ENCODE data around the gene KCTD10.

The KCTD10 gene

GRCh38 chr12:109436188-109436560 is 40.9 kb downstream of the KCTD10 start:
- no peak overlapping the region for H2BK5ac ChIP-seq (ENCODE audit: low read length)
- no peak overlapping the region for H2BK15ac ChIP-seq (replicated peaks; ENCODE audit: low read depth)
- no peak overlapping the region for H4K8ac ChIP-seq (ENCODE audit: low read depth, low read length)
- H3K56ac ChIP-seq (ENCODE audit: low read length): no peak overlapping the region
- WGBS (ENCODE audit: extremely low coverage, insufficient coverage, low lambda C conversion rate): no CpG with 5 or more reads among the region's 7 CpGs
- no peaks in the 10 kb centered on the region for H3K36me3 ChIP-seq (ENCODE audit: control insufficient read depth, insufficient read depth, low read length)
- H3K9ac ChIP-seq (ENCODE audit: low read length): no peak overlapping the region
- H3K18ac ChIP-seq (ENCODE audit: low read length): no peak overlapping the region
- H3K27me3 ChIP-seq (ENCODE audit: insufficient read depth, low read length, poor library complexity): no peaks in the 10 kb centered on the region
- no peak overlapping the region for H3K4me3 ChIP-seq (ENCODE audit: low read length)
- no peak overlapping the region for H2BK120ac ChIP-seq (ENCODE audit: low read depth, low read length)
- H3K79me2 ChIP-seq (ENCODE audit: control insufficient read depth, insufficient read depth, low read length): no peaks in the 10 kb centered on the region
- no peak overlapping the region for H4K5ac ChIP-seq (ENCODE audit: low read length)
- no peaks in the 10 kb centered on the region for H3K79me1 ChIP-seq (ENCODE audit: low read length)
- no peak for DNase-seq
- no peak overlapping the region for H3K23ac ChIP-seq (ENCODE audit: low read length)
- H3K4me2 ChIP-seq (ENCODE audit: low read length): no peak overlapping the region
- no peak overlapping the region for H3K4ac ChIP-seq (ENCODE audit: low read depth, low read length)
- peak overlapping the region; percentile 29 for H3K27ac ChIP-seq (ENCODE audit: low read depth, low read length)
- H3K4me1 ChIP-seq (ENCODE audit: control insufficient read depth, low read depth, low read length): peaks cover 6% of the 10 kb centered on the region
- H2AK5ac ChIP-seq (ENCODE audit: low read length): no peak overlapping the region

GRCh38 chr12:109435428-109436187 is 41.5 kb downstream of the KCTD10 start:
- H3K9ac ChIP-seq (ENCODE audit: low read length): peak overlapping the region; percentile 16
- H2BK120ac ChIP-seq (ENCODE audit: low read depth, low read length): no peak overlapping the region
- H3K79me1 ChIP-seq (ENCODE audit: low read length): no peaks in the 10 kb centered on the region
- H3K27me3 ChIP-seq (ENCODE audit: insufficient read depth, low read length, poor library complexity): no peaks in the 10 kb centered on the region
- H3K23ac ChIP-seq (ENCODE audit: low read length): no peak overlapping the region
- no peaks in the 10 kb centered on the region for H3K79me2 ChIP-seq (ENCODE audit: control insufficient read depth, insufficient read depth, low read length)
- H4K5ac ChIP-seq (ENCODE audit: low read length): no peak overlapping the region
- H2BK15ac ChIP-seq (replicated peaks; ENCODE audit: low read depth): no peak overlapping the region
- no peak overlapping the region for H3K18ac ChIP-seq (ENCODE audit: low read length)
- peak; percentile 19 for DNase-seq
- H2BK5ac ChIP-seq (ENCODE audit: low read length): no peak overlapping the region
- H3K36me3 ChIP-seq (ENCODE audit: control insufficient read depth, insufficient read depth, low read length): no peaks in the 10 kb centered on the region
- peak overlapping the region; percentile 19 for H3K56ac ChIP-seq (ENCODE audit: low read length)
- no peak overlapping the region for H2AK5ac ChIP-seq (ENCODE audit: low read length)
- H3K4me2 ChIP-seq (ENCODE audit: low read length): no peak overlapping the region
- no peak overlapping the region for H3K4ac ChIP-seq (ENCODE audit: low read depth, low read length)
- H3K4me1 ChIP-seq (ENCODE audit: control insufficient read depth, low read depth, low read length): peaks cover 6% of the 10 kb centered on the region
- peak overlapping the region; percentile 29 for H3K27ac ChIP-seq (ENCODE audit: low read depth, low read length)
- no peak overlapping the region for H4K8ac ChIP-seq (ENCODE audit: low read depth, low read length)
- no CpG with 5 or more reads among the region's 17 CpGs for WGBS (ENCODE audit: extremely low coverage, insufficient coverage, low lambda C conversion rate)
- H3K4me3 ChIP-seq (ENCODE audit: low read length): no peak overlapping the region

- Histone ChIP-seq H3K23ac (ENCODE audit: low read length) (no peak overlapping the region), H3K4me3 (ENCODE audit: low read length) (no peak overlapping the region), H3K79me1 (ENCODE audit: low read length) (no peaks in the 10 kb centered on the region), H3K27ac (ENCODE audit: low read depth, low read length) (no peak overlapping the region), H3K4me2 (ENCODE audit: low read length) (no peak overlapping the region), H2BK120ac (ENCODE audit: low read depth, low read length) (no peak overlapping the region), H3K56ac (ENCODE audit: low read length) (no peak overlapping the region), H3K4me1 (ENCODE audit: control insufficient read depth, low read depth, low read length) (peaks cover 6% of the 10 kb centered on the region), H3K27me3 (ENCODE audit: insufficient read depth, low read length, poor library complexity) (no peaks in the 10 kb centered on the region), H3K4ac (ENCODE audit: low read depth, low read length) (no peak overlapping the region), H2BK5ac (ENCODE audit: low read length) (no peak overlapping the region), H2BK15ac (replicated peaks; ENCODE audit: low read depth) (no peak overlapping the region), H2AK5ac (ENCODE audit: low read length) (no peak overlapping the region), H3K18ac (ENCODE audit: low read length) (no peak overlapping the region), H3K79me2 (ENCODE audit: control insufficient read depth, insufficient read depth, low read length) (no peaks in the 10 kb centered on the region), H4K5ac (ENCODE audit: low read length) (no peak overlapping the region), H3K36me3 (ENCODE audit: control insufficient read depth, insufficient read depth, low read length) (no peaks in the 10 kb centered on the region), H4K8ac (ENCODE audit: low read depth, low read length) (no peak overlapping the region), H3K9ac (ENCODE audit: low read length) (no peak overlapping the region)
- no peak for DNase-seq
- WGBS (ENCODE audit: extremely low coverage, insufficient coverage, low lambda C conversion rate): no CpG with 5 or more reads among the region's 7 CpGs
Observed at GRCh38 chr12:109434582-109434981, 42.5 kb downstream of the KCTD10 start.

GRCh38 chr12:109433618-109434017 is 43.5 kb downstream of the KCTD10 start:
- Histone ChIP-seq H2BK120ac (ENCODE audit: low read depth, low read length) (no peak overlapping the region), H2AK5ac (ENCODE audit: low read length) (no peak overlapping the region), H3K56ac (ENCODE audit: low read length) (no peak overlapping the region), H3K18ac (ENCODE audit: low read length) (no peak overlapping the region), H3K4me2 (ENCODE audit: low read length) (no peak overlapping the region), H4K5ac (ENCODE audit: low read length) (no peak overlapping the region), H3K27ac (ENCODE audit: low read depth, low read length) (no peak overlapping the region), H3K36me3 (ENCODE audit: control insufficient read depth, insufficient read depth, low read length) (no peaks in the 10 kb centered on the region), H3K9ac (ENCODE audit: low read length) (no peak overlapping the region), H3K4me3 (ENCODE audit: low read length) (no peak overlapping the region), H3K4ac (ENCODE audit: low read depth, low read length) (no peak overlapping the region), H3K4me1 (ENCODE audit: control insufficient read depth, low read depth, low read length) (peaks cover 6% of the 10 kb centered on the region), H3K23ac (ENCODE audit: low read length) (no peak overlapping the region), H3K79me1 (ENCODE audit: low read length) (no peaks in the 10 kb centered on the region), H3K27me3 (ENCODE audit: insufficient read depth, low read length, poor library complexity) (no peaks in the 10 kb centered on the region), H2BK15ac (replicated peaks; ENCODE audit: low read depth) (no peak overlapping the region), H2BK5ac (ENCODE audit: low read length) (no peak overlapping the region), H4K8ac (ENCODE audit: low read depth, low read length) (no peak overlapping the region), H3K79me2 (ENCODE audit: control insufficient read depth, insufficient read depth, low read length) (no peaks in the 10 kb centered on the region)
- no CpG with 5 or more reads among the region's 4 CpGs for WGBS (ENCODE audit: extremely low coverage, insufficient coverage, low lambda C conversion rate)
- peak; percentile 36 for DNase-seq

GRCh38 chr12:109432842-109433304 is 44.2 kb downstream of the KCTD10 start:
- H3K18ac ChIP-seq (ENCODE audit: low read length): no peak overlapping the region
- no peaks in the 10 kb centered on the region for H3K79me2 ChIP-seq (ENCODE audit: control insufficient read depth, insufficient read depth, low read length)
- no peak overlapping the region for H3K23ac ChIP-seq (ENCODE audit: low read length)
- H2BK120ac ChIP-seq (ENCODE audit: low read depth, low read length): no peak overlapping the region
- H2BK15ac ChIP-seq (replicated peaks; ENCODE audit: low read depth): no peak overlapping the region
- peak; percentile 90 for DNase-seq
- no peaks in the 10 kb centered on the region for H3K27me3 ChIP-seq (ENCODE audit: insufficient read depth, low read length, poor library complexity)
- H3K4me1 ChIP-seq (ENCODE audit: control insufficient read depth, low read depth, low read length): peaks cover 6% of the 10 kb centered on the region
- no CpG with 5 or more reads among the region's 14 CpGs for WGBS (ENCODE audit: extremely low coverage, insufficient coverage, low lambda C conversion rate)
- no peak overlapping the region for H4K8ac ChIP-seq (ENCODE audit: low read depth, low read length)
- H3K9ac ChIP-seq (ENCODE audit: low read length): no peak overlapping the region
- no peak overlapping the region for H2AK5ac ChIP-seq (ENCODE audit: low read length)
- H3K4me3 ChIP-seq (ENCODE audit: low read length): no peak overlapping the region
- H3K56ac ChIP-seq (ENCODE audit: low read length): no peak overlapping the region
- no peak overlapping the region for H2BK5ac ChIP-seq (ENCODE audit: low read length)
- H3K79me1 ChIP-seq (ENCODE audit: low read length): no peaks in the 10 kb centered on the region
- H3K4me2 ChIP-seq (ENCODE audit: low read length): no peak overlapping the region
- H3K27ac ChIP-seq (ENCODE audit: low read depth, low read length): no peak overlapping the region
- no peak overlapping the region for H3K4ac ChIP-seq (ENCODE audit: low read depth, low read length)
- no peaks in the 10 kb centered on the region for H3K36me3 ChIP-seq (ENCODE audit: control insufficient read depth, insufficient read depth, low read length)
- H4K5ac ChIP-seq (ENCODE audit: low read length): no peak overlapping the region

- Histone ChIP-seq H3K27me3 (ENCODE audit: insufficient read depth, low read length, poor library complexity) (no peaks in the 10 kb centered on the region), H3K9ac (ENCODE audit: low read length) (no peak overlapping the region), H3K56ac (ENCODE audit: low read length) (no peak overlapping the region), H3K36me3 (ENCODE audit: control insufficient read depth, insufficient read depth, low read length) (no peaks in the 10 kb centered on the region), H2AK5ac (ENCODE audit: low read length) (no peak overlapping the region), H3K4me2 (ENCODE audit: low read length) (no peak overlapping the region), H3K4me1 (ENCODE audit: control insufficient read depth, low read depth, low read length) (peaks cover 6% of the 10 kb centered on the region), H3K4me3 (ENCODE audit: low read length) (no peak overlapping the region), H3K18ac (ENCODE audit: low read length) (no peak overlapping the region), H3K79me1 (ENCODE audit: low read length) (no peaks in the 10 kb centered on the region), H2BK120ac (ENCODE audit: low read depth, low read length) (no peak overlapping the region), H3K79me2 (ENCODE audit: control insufficient read depth, insufficient read depth, low read length) (no peaks in the 10 kb centered on the region), H3K4ac (ENCODE audit: low read depth, low read length) (no peak overlapping the region), H4K5ac (ENCODE audit: low read length) (no peak overlapping the region), H3K23ac (ENCODE audit: low read length) (no peak overlapping the region), H2BK15ac (replicated peaks; ENCODE audit: low read depth) (no peak overlapping the region), H4K8ac (ENCODE audit: low read depth, low read length) (no peak overlapping the region), H3K27ac (ENCODE audit: low read depth, low read length) (no peak overlapping the region), H2BK5ac (ENCODE audit: low read length) (no peak overlapping the region)
- DNase-seq: no peak
- WGBS (ENCODE audit: extremely low coverage, insufficient coverage, low lambda C conversion rate): no CpG with 5 or more reads among the region's 6 CpGs
Observed at GRCh38 chr12:109432431-109432830, 44.7 kb downstream of the KCTD10 start.
